Stimulated activated CD4-positive, alpha-beta T cell treated with anti-CD3 and anti-CD28 coated beads, TNF-alpha, amount 100 ng/mL, for 24 hours (primary cell): Measurements from ENCODE around the gene PPM1N.

Experiments used
- DNase-seq, 3 experiments: peaks; one replicate each; pipeline ENCODE4 v3.0.0-alpha.2; 2020; ENCODE audit warnings: low read depth in 3 of 3

The PPM1N gene

GRCh38 chr19:45469945-45470761 lies 28.1 kb upstream of the PPM1N start:
- no peak for DNase-seq

DNA sequence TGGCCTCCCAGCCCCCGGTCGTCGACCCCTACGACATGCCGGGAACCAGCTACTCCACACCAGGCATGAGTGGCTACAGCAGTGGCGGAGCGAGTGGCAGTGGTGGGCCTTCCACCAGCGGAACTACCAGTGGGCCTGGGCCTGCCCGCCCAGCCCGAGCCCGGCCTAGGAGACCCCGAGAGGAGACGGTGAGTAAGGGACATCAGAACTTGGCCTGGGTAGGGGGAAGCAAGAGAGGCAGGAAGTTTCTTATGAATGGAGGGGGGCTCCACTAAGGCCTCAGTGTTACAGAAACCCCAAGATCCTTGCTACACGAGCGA lies 27.5 kb upstream of the PPM1N start:
- no peak for DNase-seq

GRCh38 chr19:45471111-45471930 lies 26.9 kb upstream of the PPM1N start:
- no peak for DNase-seq

DNA sequence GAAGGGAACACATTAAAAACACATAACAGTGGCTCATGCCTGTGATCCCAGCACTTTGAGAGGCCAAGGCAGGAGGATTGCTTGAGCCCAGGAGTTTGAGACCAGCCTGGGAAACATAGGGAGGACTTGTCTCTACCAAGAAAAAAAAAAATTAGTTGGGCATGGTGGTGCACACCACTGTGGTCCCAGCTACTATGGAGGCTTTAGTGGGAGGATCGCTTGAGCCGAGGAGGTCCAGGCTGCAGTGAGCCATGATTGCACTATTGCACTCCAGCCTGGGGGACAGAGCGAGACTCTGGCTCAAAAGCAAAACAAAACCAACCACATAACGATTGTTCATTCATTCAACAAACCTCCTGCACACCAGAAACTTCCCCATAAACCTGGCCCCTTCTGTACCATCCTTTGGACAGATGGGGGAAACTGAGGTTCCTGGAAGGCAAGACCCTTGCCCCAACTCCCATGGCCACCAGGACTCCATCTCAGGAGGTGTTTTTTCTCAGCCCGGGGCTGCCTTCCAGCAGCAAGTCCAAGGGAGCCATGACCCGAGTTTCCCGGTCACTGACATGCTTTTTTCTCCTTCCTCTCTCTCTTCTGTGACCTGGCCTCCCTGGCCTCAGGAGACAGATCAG lies 26.2 kb upstream of the PPM1N start:
- no peak for DNase-seq

GRCh38 chr19:45472563-45473366 lies 25.5 kb upstream of the PPM1N start:
- DNase-seq: no peak

DNA sequence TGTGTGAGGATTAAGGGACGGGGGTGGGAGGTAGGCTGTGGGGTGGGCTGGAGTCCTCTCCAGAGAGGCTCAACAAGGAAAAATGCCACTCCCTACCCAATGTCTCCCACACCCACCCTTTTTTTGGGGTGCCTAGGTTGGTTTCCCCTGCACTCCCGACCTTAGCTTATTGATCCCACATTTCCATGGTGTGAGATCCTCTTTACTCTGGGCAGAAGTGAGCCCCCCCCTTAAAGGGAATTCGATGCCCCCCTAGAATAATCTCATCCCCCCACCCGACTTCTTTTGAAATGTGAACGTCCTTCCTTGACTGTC lies 24.9 kb upstream of the PPM1N start:
- DNase-seq: no peak

GRCh38 chr19:45473682-45474605 lies 24.3 kb upstream of the PPM1N start:
- DNase-seq: no peak

GRCh38 chr19:45474606-45475521 lies 23.4 kb upstream of the PPM1N start:
- DNase-seq: no peak

DNA sequence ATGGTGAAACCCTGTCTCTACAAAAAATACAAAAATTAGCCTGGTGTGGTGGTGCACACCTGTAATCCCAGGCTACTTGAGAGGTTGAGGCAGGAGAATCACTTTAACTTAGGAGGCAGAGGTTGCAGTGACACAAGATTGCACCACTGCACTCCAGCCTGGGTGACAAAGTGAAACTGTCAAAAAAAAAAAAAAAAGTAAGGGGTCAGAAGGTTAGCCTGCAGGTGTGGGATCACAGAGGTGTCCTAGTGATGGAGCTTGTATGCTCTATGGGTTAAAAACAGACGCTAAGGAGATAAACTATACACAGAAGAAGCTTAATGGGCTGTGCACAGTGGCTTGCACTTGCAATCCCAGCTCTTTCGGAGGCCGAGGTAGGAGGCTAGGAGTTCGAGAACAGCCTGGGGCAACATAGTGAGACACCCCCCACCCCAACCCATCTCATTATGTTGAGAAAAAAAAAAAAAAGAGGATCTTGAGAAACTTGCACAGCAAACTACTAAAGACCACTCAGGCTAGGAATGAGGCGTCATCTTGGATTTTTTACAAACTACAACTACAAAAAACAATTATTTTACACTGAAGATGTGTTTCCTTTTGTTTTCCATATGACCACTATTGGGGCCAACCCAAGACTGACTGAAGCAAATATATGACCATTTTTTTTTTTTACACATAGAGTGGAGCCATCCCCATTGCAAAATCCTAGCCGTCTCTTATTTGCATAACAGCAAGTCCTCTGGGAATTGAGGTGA lies 22.5 kb upstream of the PPM1N start:
- no peak for DNase-seq

- DNase-seq: no peak
These were observed 21.9 kb upstream of the PPM1N start for GRCh38 chr19:45476304-45476703.

- no peak for DNase-seq
These were observed 21.1 kb upstream of the PPM1N start for GRCh38 chr19:45477186-45477585.

- DNase-seq: no peak
These were observed 20.4 kb upstream of the PPM1N start for GRCh38 chr19:45477713-45478453.

- DNase-seq: peak; percentile 79 to 92 (median 91)
These were observed 19.6 kb upstream of the PPM1N start for GRCh38 chr19:45478454-45479238.

DNA sequence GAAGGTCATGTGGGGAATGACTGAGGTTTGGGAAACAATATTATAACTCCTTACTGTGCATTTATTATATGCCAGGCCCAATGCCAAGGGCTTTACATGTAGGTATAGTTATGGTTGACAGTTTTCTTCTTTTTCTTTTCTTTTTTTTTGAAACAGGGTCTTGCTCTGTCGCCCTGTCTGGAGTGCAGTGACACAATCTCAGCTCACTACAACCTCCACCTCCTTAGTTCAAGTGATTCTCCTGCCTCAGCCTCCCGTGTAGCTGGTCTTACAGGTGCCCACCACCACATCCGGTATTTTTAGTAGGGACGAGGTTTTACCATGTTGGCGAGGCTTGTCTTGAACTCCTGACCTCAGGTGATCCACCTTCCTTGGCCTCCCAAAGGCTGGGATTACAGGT lies 15.2 kb upstream of the PPM1N start:
- no peak for DNase-seq

DNA sequence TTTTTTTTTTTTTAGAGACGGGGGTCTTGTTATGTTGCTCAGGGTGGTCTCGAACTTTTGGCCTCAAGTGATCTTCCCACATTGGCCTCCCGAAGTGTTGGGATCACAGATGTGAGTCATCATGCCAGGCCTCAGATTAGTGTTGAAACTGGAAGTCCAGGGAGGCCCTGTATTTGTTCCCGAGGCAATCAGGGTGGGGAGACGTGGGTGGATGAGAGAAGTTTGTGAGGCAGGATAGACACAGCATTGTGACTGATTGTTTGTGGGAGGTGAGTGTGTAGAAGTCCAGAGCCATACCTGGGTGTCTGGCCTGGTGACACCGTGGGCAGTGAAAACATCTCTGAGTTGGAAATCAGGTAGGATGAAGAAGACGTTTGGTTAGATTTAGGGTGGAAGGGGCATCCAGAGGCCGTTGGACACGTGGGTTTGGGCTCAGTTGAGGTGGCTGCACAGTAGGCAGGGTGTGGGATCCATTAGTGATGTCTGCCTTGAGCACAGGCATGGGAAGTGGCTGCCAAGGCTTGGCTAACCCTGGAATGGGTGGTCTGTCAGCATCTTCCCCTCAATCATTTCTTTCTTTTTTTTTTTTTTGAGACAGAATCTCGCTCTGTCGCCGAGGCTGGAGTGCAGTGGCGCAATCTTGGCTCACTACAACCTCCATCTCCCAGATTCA lies 13.8 kb upstream of the PPM1N start:
- DNase-seq: no peak

DNA sequence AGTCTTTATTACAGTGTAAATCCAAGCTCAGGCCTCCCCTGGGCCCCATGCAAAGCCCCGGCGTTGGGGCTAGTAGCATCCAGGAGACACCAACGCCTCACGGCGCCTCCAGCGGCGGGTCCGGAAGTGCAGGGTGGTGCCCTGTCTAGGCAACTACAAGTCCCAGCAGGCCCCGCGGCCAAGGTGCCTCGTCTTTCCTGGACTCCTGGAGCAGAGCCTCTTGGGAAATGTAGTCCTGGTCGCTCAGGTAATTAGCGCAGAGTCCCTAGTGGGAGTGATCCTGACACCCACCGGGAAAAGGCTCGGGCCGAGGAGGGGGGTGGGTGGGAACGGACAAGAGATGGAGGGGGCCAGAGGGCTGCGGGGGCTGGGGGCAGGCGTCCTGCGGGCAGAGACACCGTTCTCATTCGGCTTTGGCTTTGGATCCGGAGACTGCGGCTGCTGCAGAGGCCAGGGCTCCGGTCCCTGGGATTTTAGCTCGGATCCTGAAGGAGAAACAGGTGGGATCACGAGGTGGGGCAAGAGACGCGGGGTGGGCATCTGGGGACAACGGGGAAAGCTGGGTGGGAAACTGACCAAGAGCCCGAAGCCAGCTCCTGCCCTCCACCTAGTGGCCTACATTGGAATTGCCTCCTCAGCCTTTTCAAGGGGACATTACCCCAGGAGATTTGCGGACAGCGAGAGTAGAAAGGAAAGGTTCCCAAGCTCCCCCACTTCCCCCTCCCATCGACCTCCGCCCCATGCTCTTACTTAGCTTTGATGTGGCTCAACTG lies 12.8 kb upstream of the PPM1N start:
- peak; percentile 94 to 98 (median 96) for DNase-seq
